Measurements from ENCODE around the gene FOSL2.
A peak's percentile ranks its signal among the peaks of the same experiment; 100 is the strongest.

The FOSL2 gene

GRCh38 chr2:28394997-28395333, 2.3 kb downstream of the FOSL2 start:
- Histone ChIP-seq H2AFZ (ENCODE audit: low read depth) (no peak overlapping the region), H3K9ac (no peak overlapping the region), H3K27ac (no peak overlapping the region), H3K79me2 (ENCODE audit: insufficient read depth, low read depth) (no peaks in the 10 kb centered on the region), H3K4me3 (IDR thresholded peaks at IDR 0.05; ENCODE audit: insufficient read depth, low read depth, low read length) (no peak overlapping the region), H3K4me2 (no peak overlapping the region), H3K27me3 (ENCODE audit: insufficient read depth, low read depth) (no peaks in the 10 kb centered on the region), H3K4me1 (ENCODE audit: low read depth, poor library complexity, severe bottlenecking) (peaks cover 13% of the 10 kb centered on the region), H4K20me1 (ENCODE audit: insufficient read depth) (no peaks in the 10 kb centered on the region), H3K36me3 (ENCODE audit: insufficient read depth) (no peaks in the 10 kb centered on the region)
- no peak for TF ChIP-seq CTCF (conservative IDR thresholded peaks at IDR 0.05; ENCODE audit: low read depth, low read length)

GRCh38 chr2:28395334-28396061, 2.8 kb downstream of the FOSL2 start:
- Histone ChIP-seq H3K27ac (no peak overlapping the region), H3K4me3 (IDR thresholded peaks at IDR 0.05; ENCODE audit: insufficient read depth, low read depth, low read length) (no peak overlapping the region), H2AFZ (ENCODE audit: low read depth) (no peak overlapping the region), H3K36me3 (ENCODE audit: insufficient read depth) (no peaks in the 10 kb centered on the region), H3K4me2 (no peak overlapping the region), H3K9ac (no peak overlapping the region), H3K79me2 (ENCODE audit: insufficient read depth, low read depth) (no peaks in the 10 kb centered on the region), H3K27me3 (ENCODE audit: insufficient read depth, low read depth) (no peaks in the 10 kb centered on the region), H4K20me1 (ENCODE audit: insufficient read depth) (no peaks in the 10 kb centered on the region), H3K4me1 (ENCODE audit: low read depth, poor library complexity, severe bottlenecking) (peaks cover 13% of the 10 kb centered on the region)
- TF ChIP-seq CTCF (conservative IDR thresholded peaks at IDR 0.05; ENCODE audit: low read depth, low read length): no peak

DNA sequence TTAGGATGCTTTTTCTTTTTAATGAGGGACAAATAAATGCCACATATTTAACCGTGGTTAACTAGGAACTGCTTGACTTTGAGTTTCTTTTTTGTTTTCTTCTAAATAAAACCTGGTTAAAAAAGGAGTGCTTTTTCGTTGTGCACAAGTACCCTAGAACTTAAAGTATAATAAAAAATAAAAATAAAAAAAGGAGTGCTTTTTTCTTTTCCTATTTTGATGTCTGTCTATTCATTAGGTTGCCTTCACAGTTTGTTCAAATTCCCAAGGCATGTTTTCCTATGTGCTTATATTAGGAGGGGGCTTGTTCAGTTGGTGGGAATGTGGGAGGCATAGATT, 4.4 kb downstream of the FOSL2 start:
- no peak overlapping the region for H3K27ac ChIP-seq
- no peak overlapping the region for H3K9ac ChIP-seq
- H3K36me3 ChIP-seq (ENCODE audit: insufficient read depth): no peaks in the 10 kb centered on the region
- H3K79me2 ChIP-seq (ENCODE audit: insufficient read depth, low read depth): no peaks in the 10 kb centered on the region
- no peak overlapping the region for H3K4me2 ChIP-seq
- H3K27me3 ChIP-seq (ENCODE audit: insufficient read depth, low read depth): no peaks in the 10 kb centered on the region
- H2AFZ ChIP-seq (ENCODE audit: low read depth): no peak overlapping the region
- peak; percentile 13; the same call in 1 of the 2 replicates for TF ChIP-seq CTCF (conservative IDR thresholded peaks at IDR 0.05; ENCODE audit: low read depth, low read length)
- no peak overlapping the region for H3K4me3 ChIP-seq (IDR thresholded peaks at IDR 0.05; ENCODE audit: insufficient read depth, low read depth, low read length)
- no peaks in the 10 kb centered on the region for H4K20me1 ChIP-seq (ENCODE audit: insufficient read depth)
- H3K4me1 ChIP-seq (ENCODE audit: low read depth, poor library complexity, severe bottlenecking): peaks cover 13% of the 10 kb centered on the region

DNA sequence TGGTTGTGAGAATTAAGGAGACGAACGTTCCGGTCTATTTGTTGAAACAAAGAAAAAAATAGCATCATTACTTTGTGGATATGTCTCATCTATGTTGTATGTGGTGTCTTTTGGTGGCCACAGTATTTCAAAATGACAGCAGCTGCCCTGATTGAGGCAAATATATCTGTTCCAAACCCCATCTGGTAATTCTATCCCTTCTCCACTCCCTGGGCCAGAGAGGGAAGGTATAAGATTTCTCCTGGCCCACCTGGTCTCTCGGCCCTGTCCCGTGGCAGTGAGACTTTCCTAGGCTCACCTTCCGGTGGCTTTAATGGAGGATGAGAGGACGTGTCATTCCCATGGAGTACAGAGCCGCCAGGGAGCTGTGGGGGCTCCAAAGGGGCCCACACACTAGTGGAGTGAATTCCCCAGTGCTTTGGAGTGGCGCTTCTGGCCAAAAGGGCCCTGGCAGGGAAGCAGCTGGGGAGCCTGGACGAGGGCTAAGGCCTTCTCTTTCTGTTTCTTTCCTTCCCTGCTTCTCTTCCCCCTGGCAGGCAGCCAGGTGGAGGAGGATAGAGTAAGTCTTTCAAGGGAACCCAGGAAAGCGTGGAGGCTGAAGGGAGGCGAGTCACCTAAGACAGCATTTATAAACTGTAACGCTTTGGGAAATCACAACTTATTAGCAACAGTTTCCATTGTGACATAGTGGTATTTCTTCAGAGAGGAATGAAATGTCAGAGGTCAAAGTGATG, 5.6 kb downstream of the FOSL2 start:
- H3K4me2 ChIP-seq: no peak overlapping the region
- no peaks in the 10 kb centered on the region for H3K79me2 ChIP-seq (ENCODE audit: insufficient read depth, low read depth)
- H3K4me3 ChIP-seq (IDR thresholded peaks at IDR 0.05; ENCODE audit: insufficient read depth, low read depth, low read length): no peak overlapping the region
- H3K4me1 ChIP-seq (ENCODE audit: low read depth, poor library complexity, severe bottlenecking): peaks cover 13% of the 10 kb centered on the region
- H3K36me3 ChIP-seq (ENCODE audit: insufficient read depth): no peaks in the 10 kb centered on the region
- no peak overlapping the region for H2AFZ ChIP-seq (ENCODE audit: low read depth)
- no peak overlapping the region for H3K27ac ChIP-seq
- H3K9ac ChIP-seq: no peak overlapping the region
- H4K20me1 ChIP-seq (ENCODE audit: insufficient read depth): no peaks in the 10 kb centered on the region
- no peaks in the 10 kb centered on the region for H3K27me3 ChIP-seq (ENCODE audit: insufficient read depth, low read depth)
- no peak for TF ChIP-seq CTCF (conservative IDR thresholded peaks at IDR 0.05; ENCODE audit: low read depth, low read length)

Measured in KMS-11 (cell line).